HepG2 (cell line): ENCODE measurements around the gene GREM2. TPM values are rescaled to one million over a fixed set of nuclear protein-coding genes. Genes with fewer than 3 reads are reported as not detected.

Source experiments
- ATAC-seq: fragments of 200-7000 bp; cut with Tn5 transposase; 3 replicates; pipeline ENCODE4 v1.9.1; 2020; ENCODE audit warnings: mild to moderate bottlenecking, moderate library complexity
- BruUV-seq: library from RNA; stranded (reverse); fragments of 400-500 nt; replicated peaks from 2 replicates; lab custom pipeline; 2021; lab: Mats Ljungman, UMichigan
- CTCF ChIA-PET: fragments of 300-600 bp; formaldehyde crosslinking; extraction: SDS; loops from one replicate; lab custom pipeline; 2021; ENCODE audit warnings: low total read pairs, inconsistent platforms, low intra/inter-chr PET ratio; lab: Yijun Ruan, JAX
- POLR2A ChIA-PET: fragments of 350-600 bp; sonication (Branson Sonifier 250); formaldehyde crosslinking; loops from one replicate; lab custom pipeline; 2020; ENCODE audit warnings: antibody characterized with exemption, inconsistent platforms; lab: Yijun Ruan, JAX
- DNase-seq: peaks from one replicate; pipeline ENCODE4 v3.0.0-alpha.2; 2015; ENCODE audit warnings: low spot score
- FAIRE-seq: peaks from 3 replicates; lab custom pipeline; 2011; peaks lifted over from hg19 to GRCh38; lab: Jason Lieb, UNC
- H2AFZ ChIP-seq: one replicate; pipeline ENCODE4 v1.6.1; 2011; ENCODE audit warnings: low read length, inconsistent platforms
- H3K27ac ChIP-seq: fragments of 300-600 bp; 3 replicates; pipeline ENCODE4 v1.8.0; 2011; ENCODE audit warnings: mixed run types, mild to moderate bottlenecking, mixed read lengths, low read length, inconsistent platforms; ENCODE audit not compliant: insufficient read depth; ENCODE audit errors: extremely low read length
- H3K27me3 ChIP-seq, 2 experiments: fragments of 200-600 bp in 1 of 2; 2 replicates in 1 of 2; 3 replicates in 1 of 2; pipeline versions ENCODE4 v1.6.0 to v1.8.0; 2011; ENCODE audit warnings: low read length in 2 of 2, mild to moderate bottlenecking in 2 of 2, moderate library complexity in 2 of 2, inconsistent platforms in 1 of 2; ENCODE audit not compliant: insufficient read depth in 2 of 2, control insufficient read depth in 1 of 2
- H3K36me3 ChIP-seq, 2 experiments: fragments of 200-600 bp in 1 of 2; replicated peaks in 1 of 2; 2 replicates in 1 of 2; 3 replicates in 1 of 2; pipeline versions ENCODE4 v1.5.1 to v1.8.0; 2011; ENCODE audit warnings: low read length in 2 of 2, inconsistent platforms in 1 of 2; ENCODE audit not compliant: insufficient read depth in 2 of 2, control insufficient read depth in 1 of 2
- H3K4me1 ChIP-seq: 2 replicates; pipeline ENCODE4 v1.5.1; 2012; ENCODE audit warnings: low read length, inconsistent platforms; ENCODE audit not compliant: insufficient read depth
- H3K4me2 ChIP-seq: 2 replicates; pipeline ENCODE4 v1.6.0; 2011; ENCODE audit warnings: low read depth, low read length, inconsistent platforms
- H3K4me3 ChIP-seq, 3 experiments: fragments of 200-600 bp in 1 of 3; sonication (generic), shearing (Covaris generic) in 1 of 3; replicated peaks in 1 of 3; 2 replicates each; pipeline ENCODE4 v1.5.1; 2011 to 2016; ENCODE audit warnings: low read length in 3 of 3, inconsistent platforms in 2 of 3, low read depth in 2 of 3, mild to moderate bottlenecking in 2 of 3, control low read depth in 1 of 3, mixed read lengths in 1 of 3; ENCODE audit not compliant: insufficient read depth in 1 of 3
- H3K79me2 ChIP-seq: one replicate; pipeline ENCODE4 v1.6.1; 2011; ENCODE audit warnings: low read length, inconsistent platforms; ENCODE audit not compliant: insufficient read depth
- H3K9ac ChIP-seq: 2 replicates; pipeline ENCODE4 v1.6.0; 2011; ENCODE audit warnings: mild to moderate bottlenecking, low read depth, low read length, inconsistent platforms; ENCODE audit not compliant: insufficient read depth
- H3K9me3 ChIP-seq: 2 replicates; pipeline ENCODE4 v1.5.1; 2012; ENCODE audit warnings: mild to moderate bottlenecking, low read length
- H4K20me1 ChIP-seq: 2 replicates; pipeline ENCODE4 v1.6.0; 2011; ENCODE audit warnings: inconsistent platforms, mild to moderate bottlenecking, low read length, moderate library complexity; ENCODE audit not compliant: insufficient read depth
- CEBPB ChIP-seq: IDR thresholded peaks from 2 replicates; pipeline ENCODE4 v1.6.1; 2011; ENCODE audit warnings: low read depth, low read length, improper control_type of control experiment, borderline replicate concordance
- CEBPG ChIP-seq: IDR thresholded peaks from 2 replicates; pipeline ENCODE4 v1.6.1; 2016
- E2F1 ChIP-seq: sonication (generic); formaldehyde crosslinking; IDR thresholded peaks from 2 replicates; pipeline ENCODE4 v1.5.0; 2020; ENCODE audit warnings: missing genetic modification reagents
- MAFF ChIP-seq: IDR thresholded peaks from 2 replicates; pipeline ENCODE4 v1.6.1; 2011; ENCODE audit warnings: low read depth, low read length, improper control_type of control experiment
- MAFK ChIP-seq, 2 experiments: IDR thresholded peaks in 1 of 2; conservative IDR thresholded peaks in 1 of 2; 2 replicates each; pipeline ENCODE4 v1.6.1; 2011; ENCODE audit warnings: improper control_type of control experiment in 2 of 2, low read length in 2 of 2
- ZNF124 ChIP-seq: sonication (generic); formaldehyde crosslinking; IDR thresholded peaks from 2 replicates; pipeline ENCODE4 v1.4.0; 2020; ENCODE audit warnings: missing genetic modification reagents
- ZNF609 ChIP-seq: sonication (generic); formaldehyde crosslinking; IDR thresholded peaks from 2 replicates; pipeline ENCODE4 v1.4.0; 2020; ENCODE audit warnings: mild to moderate bottlenecking, missing genetic modification reagents, borderline replicate concordance
- ZNF616 ChIP-seq: sonication (generic); formaldehyde crosslinking; IDR thresholded peaks from 2 replicates; pipeline ENCODE4 v1.5.0; 2020; ENCODE audit warnings: low read depth, mild to moderate bottlenecking, missing genetic modification reagents
- WGBS: methylation state at CpG from one replicate; pipeline ENCODE4 v1.1.6; 2017; ENCODE audit warnings: low lambda C conversion rate; 5-methylcytosine and 5-hydroxymethylcytosine counted together
- in situ Hi-C: cut with HindIII; loops from 2 replicates; pipeline ENCODE4 v1.10.0; 2017; ENCODE audit warnings: low pct_unique_long_range_greater_than_20kb; ENCODE audit not compliant: extremely low pct_ligation_motif_present
- intact Hi-C: fragments of 100-400 bp; cut with micrococcal nuclease; formaldehyde crosslinking; loops from one replicate; pipeline ENCODE4 v1.10.0; 2022; ENCODE audit not compliant: unreplicated experiment
- polyA plus RNA-seq, 8 experiments: library from polyadenylated mRNA; depleted of rRNA in 3 of 8; stranded (reverse) in 7 of 8; unstranded in 1 of 8; fragments of >200 nt; fragmentation: Illumina TruSeq in 4 of 8; extraction: Trizol in 4 of 8; gene quantifications; 2 replicates each; pipeline versions ENCODE4 v1.2.1 to v1.2.3, GENCODE V29; 2011 to 2016; ENCODE audit warnings: low read depth in 4 of 8, missing spikeins in 1 of 8, mixed read lengths in 1 of 8; ENCODE audit not compliant: insufficient read depth in 1 of 8
- total RNA-seq, 5 experiments: library from RNA; depleted of rRNA; stranded (reverse); fragments of >200 nt; fragmentation: Illumina TruSeq; extraction: Trizol; gene quantifications; 2 replicates each; pipeline ENCODE4 v1.2.3, GENCODE V29; 2016; ENCODE audit warnings: low read depth in 1 of 5

GREM2 gene
- total and polyA plus RNA-seq, 2 of the 13 experiments (the other 11 are each of a cell fraction or from before 2014, with no cell fraction given): 0.07 TPM; not detected in 1

- BruUV-seq: no TSS peak
- H4K20me1 ChIP-seq: no peaks in the 10 kb centered on the region
- ChIA-PET CTCF (no interaction called here), POLR2A (no interaction called here)
- no peaks in the 10 kb centered on the region for H3K4me1 ChIP-seq
- no peak overlapping the region for H3K9ac ChIP-seq
- H3K36me3 ChIP-seq: no peaks in the 10 kb centered on the region
- H3K27ac ChIP-seq: no peak overlapping the region
- TF ChIP-seq ZNF124: no peak
- TF ChIP-seq ZNF616 (CRISPR knock-in tag): no peak
- intact Hi-C loops: no loop called here
- H3K4me2 ChIP-seq: no peak overlapping the region
- ATAC-seq: no peak
- no peaks in the 10 kb centered on the region for H3K9me3 ChIP-seq
- in situ Hi-C loops: no loop called here
- no peak overlapping the region for H3K4me3 ChIP-seq
- H3K79me2 ChIP-seq: no peaks in the 10 kb centered on the region
- FAIRE-seq: no peak
- no peak for DNase-seq
- no peak overlapping the region for H2AFZ ChIP-seq
- H3K27me3 ChIP-seq: no peaks in the 10 kb centered on the region
Observed at GRCh38 chr1:240650877-240651276, 38.9 kb upstream of the GREM2 start.

DNA sequence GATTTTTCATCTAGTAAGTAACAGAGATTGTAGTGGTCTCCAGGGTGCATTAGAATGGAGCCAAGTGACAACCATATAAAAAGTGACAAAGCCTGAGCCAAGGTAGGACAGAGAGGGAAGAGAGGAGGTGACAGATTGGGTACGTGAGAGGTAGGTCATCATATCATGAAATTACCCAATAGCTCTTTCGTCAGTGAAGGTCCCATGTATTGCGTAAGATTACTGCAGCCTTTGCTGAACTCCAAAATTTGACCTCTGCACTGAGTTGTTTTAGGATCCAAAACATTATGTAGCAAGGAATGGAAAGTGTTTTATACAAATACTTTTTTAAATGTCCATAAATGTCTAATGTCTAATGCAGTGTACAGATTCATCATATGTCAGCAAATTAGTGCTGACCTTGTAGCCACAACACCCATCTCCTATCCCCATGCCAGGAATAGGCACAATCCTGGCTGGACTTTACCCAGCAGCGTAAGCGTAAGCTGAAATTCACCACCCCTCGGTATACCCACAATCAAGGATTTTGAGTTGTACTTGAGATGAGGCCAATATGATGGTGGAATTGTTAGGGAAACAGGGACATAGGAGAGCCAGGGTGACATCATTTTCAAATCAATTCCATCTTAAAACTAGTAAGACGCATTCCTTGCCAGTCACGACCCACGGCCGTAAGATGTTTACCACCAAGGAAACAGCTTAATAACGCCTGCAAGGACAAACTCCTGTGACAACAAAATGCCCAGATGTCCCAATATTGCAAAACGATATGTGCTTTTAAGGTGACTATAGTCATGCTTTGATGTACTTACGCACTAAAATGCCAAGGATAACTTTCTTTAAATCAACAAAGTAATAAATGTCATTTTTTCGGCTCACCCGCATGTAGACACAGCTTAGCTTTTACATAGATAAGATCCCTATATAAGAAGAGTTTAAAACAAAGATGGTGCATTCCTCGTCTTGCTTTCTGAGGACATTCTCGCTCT, 38.1 kb upstream of the GREM2 start:
- no peak overlapping the region for H3K9ac ChIP-seq
- CTCF ChIA-PET: no interaction called here
- DNase-seq (no peak), ATAC-seq (no peak), FAIRE-seq (no peak)
- no TSS peak for BruUV-seq
- H3K9me3 ChIP-seq: no peaks in the 10 kb centered on the region
- H3K4me2 ChIP-seq: no peak overlapping the region
- no peaks in the 10 kb centered on the region for H3K36me3 ChIP-seq
- H3K4me3 ChIP-seq: no peak overlapping the region
- POLR2A ChIA-PET: no interaction called here
- no peaks in the 10 kb centered on the region for H3K27me3 ChIP-seq
- TF ChIP-seq CEBPB (peak; percentile 87), CEBPG (peak; percentile 52; the same call in 1 of the 2 replicates), MAFK (conservative IDR thresholded peaks at IDR 0.05 in 1 of 2, IDR thresholded peaks at IDR 0.05 in 1 of 2; ENCODE audit: low read length in 2 of 2) (peak; percentile 65 to 83), ZNF609 (no peak), E2F1 (CRISPR knock-in tag) (no peak), MAFF (peak; percentile 82)
- H3K79me2 ChIP-seq: no peaks in the 10 kb centered on the region
- WGBS: 28% methylated on average over 17 of the region's 17 CpGs
- in situ Hi-C loops (no loop called here), intact Hi-C loops (no loop called here)
- no peaks in the 10 kb centered on the region for H4K20me1 ChIP-seq
- H3K4me1 ChIP-seq: no peaks in the 10 kb centered on the region
- no peak overlapping the region for H2AFZ ChIP-seq
- no peak overlapping the region for H3K27ac ChIP-seq
